HG02885 (cell line): ENCODE results near the gene TSEN2.

Experiments
- ATAC-seq: cut with Tn5 transposase; IDR thresholded peaks from one replicate; pipeline ENCODE4 v1.9.1; 2021; ENCODE audit warnings: mild to moderate bottlenecking; ENCODE audit not compliant: unreplicated experiment, poor library complexity

TSEN2 gene

DNA sequence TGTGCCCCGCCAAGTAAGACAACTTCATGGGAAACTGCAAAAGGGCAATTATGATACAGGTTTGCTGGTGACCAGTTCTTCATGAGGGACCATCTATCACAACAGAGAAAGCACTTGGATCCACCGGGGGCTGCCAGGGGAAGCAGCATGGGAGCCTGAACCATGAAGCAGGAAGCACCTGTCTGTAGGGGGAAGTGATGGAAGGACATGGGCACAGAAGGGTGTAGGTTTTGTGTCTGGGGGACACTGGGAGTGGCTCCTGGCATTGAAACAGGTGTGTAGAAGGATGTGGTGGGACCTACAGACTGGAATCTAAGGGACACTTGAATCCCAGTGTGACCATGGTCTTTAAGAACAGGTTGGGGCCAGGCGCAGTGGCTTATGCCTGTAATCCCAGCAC lies 95.2 kb downstream of the TSEN2 start:
- ATAC-seq: no peak

DNA sequence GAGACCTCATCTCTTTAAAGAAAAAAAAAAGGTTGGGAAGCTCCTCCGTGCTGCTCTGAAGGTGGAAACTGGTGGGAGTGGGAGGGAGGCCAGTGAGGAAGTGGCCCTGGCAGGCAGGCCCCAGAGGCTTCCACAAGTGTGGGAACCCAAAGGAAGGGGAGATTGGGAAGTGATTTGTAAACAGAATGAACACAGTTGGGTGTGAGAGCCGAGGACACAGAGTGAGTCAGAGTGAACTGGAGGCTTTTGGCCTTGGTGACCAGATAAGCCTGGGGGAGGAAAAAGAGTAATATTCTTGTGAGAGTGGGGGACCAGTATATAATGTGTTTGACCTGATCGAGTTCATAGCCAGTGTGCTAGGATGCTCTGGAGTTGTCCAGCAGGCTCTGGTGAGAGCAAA lies 95.6 kb downstream of the TSEN2 start:
- no peak for ATAC-seq

DNA sequence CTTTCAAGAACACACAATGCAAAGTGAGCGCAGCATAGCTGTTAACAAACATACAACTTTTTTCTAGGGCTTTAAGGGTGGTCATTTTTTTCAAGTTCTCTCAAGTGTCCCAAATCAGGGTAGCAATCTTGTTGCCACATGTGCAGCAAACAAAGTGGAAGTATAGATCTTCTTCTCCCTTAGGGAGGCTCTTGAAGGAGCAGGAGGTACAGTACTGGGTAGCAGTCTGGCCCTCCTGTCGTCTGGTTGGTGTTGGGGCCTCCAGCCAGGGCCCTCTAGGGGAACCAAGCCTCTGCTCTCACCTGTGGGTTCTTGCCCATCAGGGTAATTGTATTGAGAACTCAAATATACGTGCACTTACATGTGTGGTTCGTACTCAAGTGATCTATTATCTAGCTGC lies 98.5 kb downstream of the TSEN2 start:
- no peak for ATAC-seq
